Measurements from ENCODE around the gene TRIM47.

DNA sequence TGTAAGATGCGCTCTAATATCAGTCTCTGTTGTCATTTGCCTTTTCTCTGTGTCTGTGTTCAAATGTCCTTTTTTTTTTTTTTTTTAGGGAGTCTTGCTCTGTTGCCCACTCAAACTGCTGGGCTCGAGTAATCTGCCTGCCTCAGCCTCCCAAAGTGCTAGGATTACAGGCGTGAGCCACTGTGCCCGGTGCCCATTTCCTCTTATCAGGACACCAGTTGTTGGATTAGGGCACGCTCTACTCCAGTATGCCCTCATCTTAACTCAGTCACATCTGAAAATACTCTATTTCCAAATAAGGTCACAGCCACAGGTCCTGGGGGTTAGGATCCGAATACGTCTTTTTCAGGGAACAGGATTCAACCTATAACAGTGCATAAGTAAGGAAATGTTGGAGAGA is 1.9 kb upstream of the TRIM47 start:
- no peak for TF ChIP-seq POLR2A (IDR thresholded peaks at IDR 0.05; ENCODE audit: low read depth, low read length)
- TF ChIP-seq POLR2AphosphoS5 (IDR thresholded peaks at IDR 0.05; ENCODE audit: low read depth, low read length) = no peak
- no peak for TF ChIP-seq TAF1 (IDR thresholded peaks at IDR 0.05; ENCODE audit: borderline replicate concordance, low read depth, low read length)
